ENCODE results near the gene SLC35A3.

DNA sequence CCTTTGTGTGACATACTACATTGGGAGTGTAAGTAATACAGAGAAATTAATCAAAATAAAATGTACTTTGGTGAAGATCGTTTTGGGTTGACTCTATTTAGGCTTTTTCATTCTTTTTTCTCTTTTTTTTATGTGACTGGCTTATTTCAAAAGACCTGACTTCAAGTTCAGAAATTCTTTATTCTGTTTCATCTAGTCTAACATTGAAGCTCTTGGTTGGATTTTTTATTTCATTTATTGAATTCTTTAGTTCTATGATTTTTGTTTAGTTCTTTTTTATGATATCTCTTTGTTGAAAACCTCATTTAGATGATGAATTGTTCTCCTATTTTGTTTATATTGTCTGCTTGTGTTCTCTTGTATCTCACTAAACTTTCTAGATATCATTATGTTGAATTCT, 35.6 kb downstream of the SLC35A3 start:
- TF ChIP-seq, protein P1, sequence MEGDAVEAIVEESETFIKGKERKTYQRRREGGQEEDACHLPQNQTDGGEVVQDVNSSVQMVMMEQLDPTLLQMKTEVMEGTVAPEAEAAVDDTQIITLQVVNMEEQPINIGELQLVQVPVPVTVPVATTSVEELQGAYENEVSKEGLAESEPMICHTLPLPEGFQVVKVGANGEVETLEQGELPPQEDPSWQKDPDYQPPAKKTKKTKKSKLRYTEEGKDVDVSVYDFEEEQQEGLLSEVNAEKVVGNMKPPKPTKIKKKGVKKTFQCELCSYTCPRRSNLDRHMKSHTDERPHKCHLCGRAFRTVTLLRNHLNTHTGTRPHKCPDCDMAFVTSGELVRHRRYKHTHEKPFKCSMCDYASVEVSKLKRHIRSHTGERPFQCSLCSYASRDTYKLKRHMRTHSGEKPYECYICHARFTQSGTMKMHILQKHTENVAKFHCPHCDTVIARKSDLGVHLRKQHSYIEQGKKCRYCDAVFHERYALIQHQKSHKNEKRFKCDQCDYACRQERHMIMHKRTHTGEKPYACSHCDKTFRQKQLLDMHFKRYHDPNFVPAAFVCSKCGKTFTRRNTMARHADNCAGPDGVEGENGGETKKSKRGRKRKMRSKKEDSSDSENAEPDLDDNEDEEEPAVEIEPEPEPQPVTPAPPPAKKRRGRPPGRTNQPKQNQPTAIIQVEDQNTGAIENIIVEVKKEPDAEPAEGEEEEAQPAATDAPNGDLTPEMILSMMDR (IDR thresholded peaks at IDR 0.05; ENCODE audit: borderline replicate concordance, extremely low read depth, low read length, poor library complexity, severe bottlenecking), result no peak
- TF ChIP-seq EZH2 (IDR thresholded peaks at IDR 0.05; ENCODE audit: borderline replicate concordance, low read depth, low read length, severe bottlenecking), result no peak
